NCI-H2196 (cell line): ENCODE data around the gene TUT1.
"Not testable (repeated sequence)": the region's sequence is repeated elsewhere in the genome, so short reads cannot be mapped to it uniquely, and the experiment has no call there.

Experiments
- DNase-seq: peaks from one replicate; lab custom pipeline; 2025; ENCODE audit not compliant: unreplicated experiment; lab: John Stamatoyannopoulos, UW

TUT1 gene, protein sequence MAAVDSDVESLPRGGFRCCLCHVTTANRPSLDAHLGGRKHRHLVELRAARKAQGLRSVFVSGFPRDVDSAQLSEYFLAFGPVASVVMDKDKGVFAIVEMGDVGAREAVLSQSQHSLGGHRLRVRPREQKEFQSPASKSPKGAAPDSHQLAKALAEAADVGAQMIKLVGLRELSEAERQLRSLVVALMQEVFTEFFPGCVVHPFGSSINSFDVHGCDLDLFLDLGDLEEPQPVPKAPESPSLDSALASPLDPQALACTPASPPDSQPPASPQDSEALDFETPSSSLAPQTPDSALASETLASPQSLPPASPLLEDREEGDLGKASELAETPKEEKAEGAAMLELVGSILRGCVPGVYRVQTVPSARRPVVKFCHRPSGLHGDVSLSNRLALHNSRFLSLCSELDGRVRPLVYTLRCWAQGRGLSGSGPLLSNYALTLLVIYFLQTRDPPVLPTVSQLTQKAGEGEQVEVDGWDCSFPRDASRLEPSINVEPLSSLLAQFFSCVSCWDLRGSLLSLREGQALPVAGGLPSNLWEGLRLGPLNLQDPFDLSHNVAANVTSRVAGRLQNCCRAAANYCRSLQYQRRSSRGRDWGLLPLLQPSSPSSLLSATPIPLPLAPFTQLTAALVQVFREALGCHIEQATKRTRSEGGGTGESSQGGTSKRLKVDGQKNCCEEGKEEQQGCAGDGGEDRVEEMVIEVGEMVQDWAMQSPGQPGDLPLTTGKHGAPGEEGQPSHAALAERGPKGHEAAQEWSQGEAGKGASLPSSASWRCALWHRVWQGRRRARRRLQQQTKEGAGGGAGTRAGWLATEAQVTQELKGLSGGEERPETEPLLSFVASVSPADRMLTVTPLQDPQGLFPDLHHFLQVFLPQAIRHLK

DNA sequence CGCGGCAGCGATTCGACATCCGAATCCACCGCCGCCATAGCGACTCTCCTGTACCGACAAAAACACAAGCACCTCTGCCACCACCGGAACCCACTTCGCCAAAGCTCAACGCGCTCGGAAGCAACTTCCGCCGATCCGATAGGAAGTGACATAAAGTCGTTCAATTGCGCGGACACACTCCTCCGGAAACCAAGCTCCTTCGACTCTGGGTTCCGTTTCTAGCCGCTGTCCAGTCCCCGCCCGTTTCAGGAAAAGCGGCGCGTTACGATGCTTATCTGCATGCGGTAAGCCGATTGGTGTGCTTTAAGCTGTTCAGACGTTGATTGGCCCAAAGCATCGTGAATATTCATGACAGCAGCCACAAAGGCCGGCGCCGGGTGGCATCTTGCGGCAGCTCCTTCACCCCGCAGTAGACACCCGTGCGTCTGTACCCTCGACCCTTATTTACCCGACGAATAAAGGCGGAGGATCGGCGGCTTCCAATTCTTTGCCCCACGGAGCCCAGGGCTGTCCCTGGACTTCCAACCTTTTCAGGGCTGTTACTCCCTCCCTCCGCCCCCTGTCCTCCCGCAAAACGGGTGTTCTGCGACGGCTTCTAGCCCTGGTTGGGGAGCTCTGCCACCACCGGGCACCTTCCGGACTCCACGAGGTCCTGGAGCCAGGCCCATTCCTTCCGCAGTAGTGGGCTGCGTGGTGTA, at the start of gene TUT1:
TSS of gene TUT1 (minus strand) at position 76 of the 698 bp plus-strand sequence. CDS start at position 38, 38 bp downstream.
- peak; percentile 99 for DNase-seq

DNA sequence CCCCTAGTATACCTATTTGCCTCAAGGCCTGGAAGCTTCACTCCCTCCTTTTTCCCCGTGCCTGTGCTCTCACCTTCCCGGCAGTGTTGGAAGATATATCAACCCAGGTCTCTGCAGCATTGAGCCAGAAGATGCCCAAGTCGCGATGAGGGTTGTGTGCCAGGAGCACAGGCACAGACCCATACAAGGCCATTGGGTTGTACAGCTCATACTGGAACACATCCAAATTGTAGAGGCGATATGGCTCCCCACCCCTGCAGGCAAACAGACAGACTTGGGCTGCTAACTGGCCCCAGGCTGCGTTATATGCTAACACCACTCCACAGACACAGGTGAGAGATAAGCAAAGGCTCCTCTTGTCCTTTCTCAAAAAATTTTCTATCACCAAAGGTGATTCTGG, 41.2 kb upstream of the TUT1 start:
- peak; percentile 38 for DNase-seq

DNA sequence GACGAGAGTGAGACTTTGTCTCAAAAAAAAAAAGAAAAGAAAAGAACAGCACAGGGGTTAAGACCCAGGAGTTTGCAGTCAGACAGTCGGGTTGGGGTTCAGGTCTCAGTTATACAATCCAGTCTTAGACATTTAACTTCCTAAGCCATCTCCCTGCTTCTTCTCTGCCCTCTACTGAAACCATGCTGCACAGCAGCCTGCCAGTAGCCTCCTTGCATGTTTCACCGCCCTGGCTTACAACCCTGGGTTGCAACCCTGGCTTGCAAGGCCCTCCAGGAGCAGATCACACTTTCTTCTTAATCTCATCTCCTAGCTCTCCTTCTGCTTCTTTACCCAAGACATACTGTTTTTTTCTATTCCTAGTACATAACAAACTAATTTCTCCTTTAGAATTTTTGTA, 36.4 kb upstream of the TUT1 start:
- DNase-seq: no peak

DNA sequence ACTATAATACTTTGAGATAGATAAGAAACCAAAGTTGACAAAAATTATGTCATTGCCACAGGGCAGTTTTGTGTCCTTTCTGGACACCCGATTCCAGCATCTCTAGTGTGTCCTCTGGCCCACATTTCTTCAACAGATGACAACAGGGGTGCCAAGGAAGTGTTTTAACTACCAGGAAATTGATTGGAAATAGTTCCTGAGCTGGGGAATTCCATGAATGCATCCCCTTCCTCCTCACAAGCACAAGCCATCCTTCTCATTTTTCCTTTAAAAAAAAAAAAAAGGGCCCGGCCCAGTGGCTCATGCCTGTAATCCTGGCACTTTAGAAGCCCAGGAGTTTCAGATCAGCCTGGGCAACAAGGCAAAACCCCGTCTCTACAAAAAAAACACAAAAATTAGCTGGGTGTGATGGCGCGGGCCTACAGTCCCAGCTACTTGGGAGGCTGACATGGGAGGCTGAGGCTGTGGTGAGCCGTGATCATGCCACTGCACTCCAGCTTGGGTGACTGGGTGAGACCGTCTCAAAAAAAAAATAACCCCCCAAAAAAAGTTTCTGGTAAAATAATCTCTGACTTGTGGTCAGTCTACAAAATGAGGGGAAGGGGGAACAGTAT, 31.3 kb upstream of the TUT1 start:
- no peak for DNase-seq

DNA sequence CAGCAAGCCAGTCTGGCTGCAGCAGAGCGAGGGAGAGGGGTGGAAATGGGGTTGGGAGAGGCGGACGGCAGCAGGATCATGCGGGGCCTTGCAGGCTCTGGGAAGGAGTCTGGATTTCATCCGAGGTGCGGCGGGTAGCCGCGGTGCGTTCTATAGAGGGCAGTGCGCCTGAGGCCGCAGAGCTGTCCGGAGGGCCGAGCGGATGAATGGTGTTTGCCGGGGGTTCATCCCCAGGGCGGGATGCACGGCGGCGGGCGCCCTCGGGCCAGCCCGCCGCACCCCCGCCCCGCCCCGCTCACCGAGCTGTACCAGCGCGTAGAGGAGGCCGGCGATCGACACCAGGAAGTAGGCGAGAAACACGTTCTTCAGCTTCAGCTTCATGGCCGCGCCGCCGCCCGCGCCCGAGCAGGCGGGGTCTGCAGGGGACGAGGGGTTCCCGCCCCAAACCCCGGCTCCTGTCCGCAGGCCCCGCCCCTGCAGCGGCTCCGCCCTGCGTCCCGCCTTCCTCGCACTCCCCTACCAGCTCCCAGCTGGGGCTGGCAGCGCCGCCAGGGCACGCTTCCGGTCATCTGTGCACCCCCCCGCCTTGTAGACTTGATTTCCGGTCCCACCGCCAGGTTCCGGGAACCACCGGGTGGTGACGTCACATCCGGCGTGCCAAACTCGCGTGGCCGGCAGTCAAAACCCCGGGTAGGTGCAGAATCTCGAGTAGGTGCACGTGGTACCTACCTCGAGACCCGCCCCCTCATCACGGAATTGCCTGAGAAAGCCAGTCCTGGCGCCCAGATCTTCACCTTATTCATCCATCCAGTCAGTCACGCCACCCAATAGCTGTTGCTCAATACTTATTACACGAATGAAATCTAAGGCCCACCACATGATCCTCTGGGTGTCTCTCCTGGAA, 30.5 kb upstream of the TUT1 start, which contains the start of gene B3GAT3:
TSS of gene B3GAT3 (minus strand) at position 420 of the 904 bp plus-strand sequence. CDS start at position 381, 39 bp downstream.
- peak; percentile 99 for DNase-seq

DNA sequence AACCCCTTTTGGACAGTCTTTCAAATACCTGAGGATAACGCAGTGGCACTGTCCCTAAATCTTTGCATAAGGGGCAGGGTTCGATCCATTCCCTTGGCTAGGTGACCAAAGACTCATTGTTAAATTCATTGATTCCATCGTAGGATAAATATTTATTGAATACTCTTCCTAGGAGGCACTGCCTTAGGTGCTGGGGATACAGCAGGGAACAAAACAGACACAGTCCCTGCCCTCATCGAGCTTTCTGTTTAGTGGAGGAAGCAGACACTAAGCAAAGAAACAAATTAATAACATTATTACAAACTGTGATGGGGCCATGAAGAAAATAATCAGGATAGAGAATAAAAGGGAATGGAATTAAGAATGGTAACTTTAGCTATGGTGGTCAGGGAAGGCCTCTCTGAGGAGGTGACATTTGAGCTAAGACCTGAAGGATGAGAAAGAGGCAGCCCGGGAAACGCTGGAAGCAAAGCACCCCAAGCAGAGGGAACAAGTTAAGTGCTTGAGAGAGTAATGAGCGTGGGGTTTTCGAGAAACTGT, 29.8 kb upstream of the TUT1 start:
- no peak for DNase-seq

DNA sequence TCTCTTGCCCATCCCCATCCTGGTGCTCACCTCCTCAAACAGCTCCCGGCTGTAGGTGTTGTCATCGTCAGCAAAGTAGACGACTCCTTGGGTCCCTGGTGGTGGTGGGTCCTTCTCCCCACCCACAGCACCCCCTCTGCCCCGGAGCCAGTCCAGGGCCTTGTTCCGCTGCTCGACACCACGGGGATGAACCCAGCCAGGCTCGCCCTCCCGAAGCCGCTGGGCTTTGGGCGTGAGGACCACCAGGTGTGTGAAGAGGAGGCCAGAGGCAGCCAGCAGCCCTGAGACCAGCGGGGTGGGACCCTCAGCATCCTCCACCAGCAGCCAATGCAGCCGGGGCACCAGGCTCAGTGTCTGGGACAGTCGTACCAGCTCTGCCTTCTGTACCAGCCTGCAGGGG, 25.6 kb upstream of the TUT1 start:
- not testable (repeated sequence) for DNase-seq

DNA sequence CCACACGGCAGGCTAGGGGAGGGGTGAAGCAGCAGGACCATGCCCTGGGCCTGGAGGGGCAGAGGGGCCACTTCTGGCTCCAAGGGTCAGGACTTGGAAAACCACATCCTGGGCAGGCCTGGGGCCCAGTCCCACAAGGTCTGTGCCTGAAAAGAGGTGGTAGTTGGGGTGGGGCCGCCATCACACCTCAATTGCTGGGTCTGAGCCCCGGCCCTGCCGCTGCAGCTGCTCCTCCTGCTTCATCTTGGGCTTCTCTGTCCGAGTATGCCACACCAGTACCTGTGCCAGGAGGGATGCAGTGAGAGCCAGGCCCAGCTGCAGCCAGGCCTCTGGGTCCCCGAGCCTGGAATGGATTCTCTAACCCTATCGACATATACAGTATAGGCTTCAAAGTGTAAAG, 24.2 kb upstream of the TUT1 start:
- no peak for DNase-seq

DNA sequence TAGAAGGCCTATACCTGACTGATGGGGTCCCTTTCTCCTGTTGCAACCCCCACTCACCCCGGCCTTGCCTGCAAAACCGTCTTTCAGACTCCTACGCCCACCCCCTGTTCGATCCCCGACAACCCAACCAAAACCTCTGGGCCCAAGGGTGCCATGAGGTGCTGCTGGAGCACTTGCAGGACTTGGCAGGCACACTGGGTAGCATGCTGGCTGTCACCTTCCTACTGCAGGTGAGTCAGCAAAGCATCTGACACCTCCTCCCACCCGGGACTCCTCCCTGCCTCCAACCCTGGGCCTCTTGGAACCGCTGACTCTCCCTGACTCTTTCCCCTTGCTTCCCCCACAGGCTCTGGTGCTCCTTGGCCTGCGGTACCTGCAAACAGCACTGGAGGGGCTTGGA, 23.0 kb upstream of the TUT1 start:
- no peak for DNase-seq

DNA sequence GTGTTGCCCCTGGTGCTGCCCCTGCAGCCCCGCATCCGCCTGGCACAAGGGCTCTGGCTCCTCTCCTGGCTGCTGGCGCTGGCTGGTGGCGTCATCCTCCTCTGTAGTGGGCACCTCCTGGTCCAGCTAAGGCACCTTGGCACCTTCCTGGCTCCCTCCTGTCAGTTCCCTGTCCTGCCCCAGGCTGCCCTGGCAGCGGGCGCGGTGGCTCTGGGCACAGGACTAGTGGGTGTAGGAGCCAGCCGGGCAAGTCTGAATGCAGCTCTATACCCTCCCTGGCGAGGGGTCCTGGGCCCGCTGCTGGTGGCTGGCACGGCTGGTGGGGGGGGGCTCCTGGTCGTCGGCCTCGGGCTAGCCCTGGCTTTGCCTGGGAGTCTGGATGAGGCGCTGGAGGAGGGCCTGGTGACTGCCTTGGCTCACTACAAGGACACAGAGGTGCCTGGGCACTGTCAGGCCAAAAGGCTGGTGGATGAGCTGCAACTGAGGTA, 22.0 kb upstream of the TUT1 start:
- peak; percentile 79 for DNase-seq

DNA sequence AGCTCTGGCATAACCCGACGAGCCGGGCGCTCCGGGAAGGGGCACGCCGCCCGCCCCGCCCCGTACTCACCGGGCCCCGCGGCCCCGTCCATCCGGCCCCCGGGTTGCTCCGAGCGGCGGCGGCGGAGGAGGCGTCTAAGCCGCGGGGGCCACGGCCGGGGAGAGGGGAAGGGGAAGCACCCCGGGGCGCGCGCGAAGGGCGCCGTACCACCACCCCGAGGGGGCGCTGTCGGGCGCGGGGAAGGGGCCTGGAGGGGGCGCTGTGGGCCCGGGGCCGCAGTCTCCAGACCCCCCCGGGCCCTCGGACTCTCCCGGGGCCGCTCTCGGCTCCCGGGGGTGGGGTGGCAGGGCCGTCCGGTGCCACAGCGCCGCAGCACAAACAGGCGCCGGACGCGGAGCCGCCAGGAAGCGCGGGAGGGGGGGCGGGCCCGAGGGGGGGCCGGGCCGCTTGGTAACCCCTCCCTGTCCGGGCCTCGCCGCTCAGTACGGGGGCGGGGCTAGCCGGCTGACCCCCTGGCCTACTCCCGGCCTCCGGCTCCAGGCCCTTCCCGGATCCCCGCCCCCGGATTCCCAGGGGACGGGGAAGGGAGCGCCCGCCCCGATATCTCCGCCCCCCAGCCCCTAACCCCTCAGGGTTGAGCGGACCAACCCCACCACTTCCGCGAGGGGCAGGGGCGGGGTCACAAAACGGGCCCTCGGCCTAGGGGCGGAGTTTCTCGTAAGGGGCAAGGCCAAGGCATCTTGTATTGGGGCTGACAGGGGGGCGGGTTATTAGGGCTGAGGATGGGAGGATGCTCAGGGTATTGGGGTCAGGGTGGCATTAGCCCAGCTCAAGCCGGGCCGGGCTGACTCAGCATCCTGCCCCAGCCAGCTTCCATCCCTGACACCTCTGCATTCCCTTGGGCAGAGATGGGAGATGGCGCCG, 21.3 kb upstream of the TUT1 start, which contains the start of the genes EML3 and ROM1:
TSS of gene EML3 (minus strand) at position 410 of the 925 bp plus-strand sequence. CDS start at position 92, 318 bp downstream.
TSS of gene ROM1 (plus strand) at position 892 of the 925 bp plus-strand sequence. CDS start at position 917, 25 bp downstream.
- DNase-seq: peak; percentile 92

DNA sequence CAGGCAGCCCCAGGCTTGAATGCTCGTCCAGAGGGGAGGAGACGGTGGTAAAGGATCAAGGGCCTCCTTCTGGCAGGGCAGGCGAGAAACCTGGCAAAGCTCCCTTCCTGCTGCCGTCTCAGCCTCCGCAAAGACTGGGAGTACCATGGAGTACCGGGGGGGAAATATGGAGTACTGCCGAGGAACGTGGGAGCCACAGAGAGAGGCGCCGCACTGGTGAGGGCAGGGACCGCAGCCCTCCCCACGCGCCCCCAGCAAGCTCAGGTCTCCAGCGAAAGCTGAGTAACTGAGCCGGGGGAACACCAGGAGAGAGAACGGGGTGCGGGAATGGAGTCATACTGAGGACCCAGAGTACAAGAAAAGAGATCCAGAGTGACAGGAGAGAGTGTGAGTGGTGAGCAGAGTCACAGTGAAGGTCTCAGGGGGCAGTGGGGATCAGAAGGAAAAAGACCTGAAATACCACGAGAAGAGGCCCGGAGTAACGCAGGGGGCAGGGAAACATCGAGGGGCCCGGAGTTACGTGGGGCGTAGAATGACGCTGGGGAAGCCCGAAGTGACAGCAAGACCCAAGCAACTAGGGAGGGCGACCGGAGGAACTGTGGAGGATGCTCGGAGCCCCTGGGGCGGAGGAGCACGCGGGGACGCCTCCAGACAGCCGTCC, 20.5 kb upstream of the TUT1 start:
- DNase-seq: peak; percentile 19

DNA sequence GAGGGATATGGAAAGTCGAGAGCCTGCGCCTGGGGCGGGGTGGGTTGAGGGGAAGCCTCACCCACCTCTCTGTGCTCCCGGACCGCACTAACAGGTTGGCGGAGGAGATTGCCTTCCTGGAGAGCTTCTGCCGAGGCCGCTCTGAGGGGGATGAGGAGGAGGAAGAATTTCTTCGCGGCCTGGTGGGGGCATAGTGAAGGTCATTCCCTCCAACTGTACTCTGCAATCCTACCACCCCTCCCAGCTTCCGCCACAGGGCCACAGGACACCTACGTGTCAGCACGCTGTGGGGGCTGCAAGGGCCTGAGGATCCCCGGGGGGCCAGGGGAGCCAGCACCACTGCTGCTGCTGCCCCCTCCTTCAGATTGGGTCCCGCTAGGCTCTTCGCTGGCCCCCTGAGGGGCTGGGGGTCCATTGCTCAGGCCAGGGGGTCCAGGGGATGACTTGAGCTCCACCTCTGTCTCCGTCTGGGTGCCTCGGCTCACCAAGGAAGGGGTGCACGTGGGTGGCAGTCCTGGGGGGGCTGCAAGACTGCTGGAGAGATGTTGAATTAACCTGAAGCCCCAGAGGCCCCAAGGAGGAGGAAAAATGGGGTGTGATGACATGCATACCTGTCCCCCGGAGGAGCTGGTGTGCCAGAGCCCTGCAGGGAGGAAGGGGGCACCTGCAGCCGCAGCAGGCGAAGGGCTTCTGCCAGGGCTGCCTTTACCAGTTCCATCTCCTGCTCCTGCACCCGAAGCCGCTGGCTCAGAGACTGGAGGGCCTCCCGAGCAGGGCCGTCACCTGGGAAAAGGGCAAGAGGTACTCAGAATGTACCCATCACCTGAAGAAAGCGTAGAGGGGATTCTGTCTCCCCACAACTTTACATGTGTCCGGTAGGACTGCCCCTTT, 19.7 kb upstream of the TUT1 start:
- no peak for DNase-seq

DNA sequence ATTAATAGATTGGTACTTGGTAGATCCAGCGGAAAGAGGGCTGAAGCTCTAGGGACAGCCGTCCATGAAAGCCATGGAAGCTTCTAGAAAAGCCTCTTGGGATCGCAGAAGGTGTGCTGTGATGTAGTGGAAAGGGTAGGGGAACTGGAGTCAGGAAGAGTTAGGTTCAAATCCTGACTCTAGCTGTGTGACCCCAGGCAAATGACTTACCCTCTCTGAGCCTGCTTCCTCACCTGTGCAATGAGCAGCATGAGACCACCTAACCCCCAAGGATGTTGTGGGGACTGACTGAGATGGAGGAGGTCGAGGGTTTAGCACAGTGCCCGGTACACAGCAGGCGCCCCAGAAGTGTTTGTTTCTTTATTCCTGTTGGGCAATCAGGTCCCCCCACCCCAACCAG, 19.1 kb upstream of the TUT1 start:
- no peak for DNase-seq

DNA sequence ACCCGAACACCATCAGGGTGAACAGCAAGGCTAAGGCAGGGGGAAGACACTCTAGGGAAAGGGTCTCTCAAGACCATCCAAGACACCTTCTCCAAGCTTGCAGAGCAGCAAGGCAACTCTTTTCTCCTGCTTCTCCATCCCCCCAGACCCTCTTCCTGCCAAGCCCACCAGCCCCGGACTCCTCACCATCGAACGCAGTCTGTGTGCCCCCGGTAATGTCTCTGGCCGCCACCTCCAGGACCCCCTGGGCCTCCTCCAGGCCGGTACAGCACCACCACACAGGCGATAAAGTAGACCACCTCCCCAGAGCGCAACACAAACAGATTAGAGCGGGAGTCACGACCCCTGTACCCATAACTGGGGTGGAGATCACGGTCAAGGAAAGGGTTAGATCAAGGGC, 17.5 kb upstream of the TUT1 start:
- DNase-seq: no peak

DNA sequence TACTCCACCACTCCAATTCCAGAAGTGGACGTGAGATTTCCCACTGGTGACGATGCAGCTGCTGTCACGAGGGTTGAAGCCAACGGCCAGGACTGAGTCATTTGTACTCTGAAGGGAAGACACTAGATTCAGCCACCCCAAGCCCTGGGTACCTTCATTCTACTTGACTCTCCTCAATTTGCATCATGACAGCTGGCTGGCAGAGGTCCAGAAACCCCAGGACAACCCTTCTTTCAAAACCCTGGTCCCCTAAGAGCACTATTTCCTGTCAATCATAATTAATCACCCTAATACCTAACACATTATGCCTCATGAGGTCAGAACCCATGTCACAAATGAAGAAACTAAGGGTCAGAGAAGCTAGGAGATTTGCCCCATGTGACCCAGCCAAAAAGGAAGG, 16.4 kb upstream of the TUT1 start:
- DNase-seq: no peak

DNA sequence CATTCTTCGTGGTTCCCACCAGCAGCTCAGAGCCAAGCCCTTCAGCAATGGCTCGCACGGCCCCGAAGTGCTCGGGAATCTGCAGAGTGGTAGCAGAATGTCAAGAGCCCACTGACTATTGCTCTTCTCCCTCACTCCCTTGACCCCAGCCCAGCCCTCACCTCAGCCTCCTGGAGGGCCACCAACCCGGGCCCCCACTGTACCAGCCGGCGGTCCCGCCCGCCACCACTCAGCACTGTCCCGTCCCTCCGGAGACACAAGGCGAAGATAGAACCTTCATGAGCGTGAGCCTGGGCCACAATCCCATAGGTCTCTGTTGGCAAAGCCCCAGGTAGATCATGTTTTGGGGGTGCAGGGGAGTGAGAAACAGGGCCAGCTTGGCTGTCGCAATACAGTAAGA, 14.6 kb upstream of the TUT1 start:
- no peak for DNase-seq
